Measurements from ENCODE around the gene G3BP1. TPM values are rescaled to one million over a fixed set of nuclear protein-coding genes. Genes with fewer than 3 reads are reported as not detected.
"Not testable (repeated sequence)": the region's sequence is repeated elsewhere in the genome, so short reads cannot be mapped to it uniquely, and the experiment has no call there.

Gene G3BP1
- polyA plus RNA-seq, 3 donors: 10.6 to 60.6 (median 58.8) TPM

DNA sequence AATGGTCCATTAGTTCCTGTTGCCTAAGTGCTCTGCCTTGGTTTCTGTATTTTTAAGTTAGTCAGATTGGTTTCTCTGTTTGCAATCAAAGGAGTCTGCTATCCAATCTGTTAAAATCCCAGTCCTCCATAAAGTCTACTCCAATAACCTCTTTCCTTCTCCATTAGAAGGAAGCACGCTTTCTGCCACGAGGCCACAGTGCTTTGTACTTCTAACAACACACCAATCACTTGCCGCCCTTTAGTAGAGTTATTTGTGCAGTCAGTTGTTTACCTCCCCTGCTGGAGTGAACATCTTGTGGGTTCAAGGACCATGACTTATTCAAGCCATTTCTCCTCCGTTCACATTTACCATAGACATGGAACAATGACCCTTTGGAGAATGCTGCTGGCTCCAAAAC, 83.9 kb downstream of the G3BP1 start:
- Mint-ChIP-seq H3K4me3 (no peak overlapping the region), H3K36me3 (no peaks in the 10 kb centered on the region), H3K9me3 (peaks cover 0 to 2% (median 0%) of the 10 kb centered on the region in 7 donors), H3K27ac (no peak overlapping the region), H3K4me1 (no peaks in the 10 kb centered on the region), H3K27me3 (ENCODE audit: low read depth in 3 of 3) (no peaks in the 10 kb centered on the region)
- intact Hi-C loops (cut with micrococcal nuclease): no loop called here
- Histone ChIP-seq H3K4me1 (ENCODE audit: control insufficient read depth in 1 of 2, insufficient read depth in 2 of 2, low read length in 2 of 2) (no peaks in the 10 kb centered on the region), H3K79me2 (ENCODE audit: insufficient read depth, low read length) (no peaks in the 10 kb centered on the region), H4K20me1 (ENCODE audit: insufficient read depth, low read length) (no peaks in the 10 kb centered on the region), H3K27me3 (ENCODE audit: control insufficient read depth in 2 of 2, insufficient read depth in 2 of 2, low read length in 2 of 2) (no peaks in the 10 kb centered on the region), H3K4me3 (replicated peaks in 1 of 3; ENCODE audit: low read depth in 2 of 3, low read length in 3 of 3) (no peak overlapping the region), H3K4me2 (replicated peaks; ENCODE audit: extremely low read depth, low read length, poor library complexity, severe bottlenecking) (no peak overlapping the region), H3K27ac (ENCODE audit: low read depth in 1 of 2, low read length in 2 of 2) (no peak overlapping the region), H3K9me3 (replicated peaks in 1 of 2; ENCODE audit: control insufficient read depth in 1 of 2, insufficient read depth in 1 of 2, low read length in 2 of 2) (no peaks in the 10 kb centered on the region), H3K36me3 (replicated peaks in 1 of 2; ENCODE audit: control insufficient read depth in 1 of 2, insufficient read depth in 2 of 2, low read length in 2 of 2) (no peaks in the 10 kb centered on the region), H2AFZ (ENCODE audit: insufficient read depth, low read depth, low read length, poor library complexity, severe bottlenecking) (no peak overlapping the region), H3K9ac (ENCODE audit: insufficient read depth, low read length, poor library complexity, severe bottlenecking) (no peak overlapping the region)
- TF ChIP-seq, protein P1, sequence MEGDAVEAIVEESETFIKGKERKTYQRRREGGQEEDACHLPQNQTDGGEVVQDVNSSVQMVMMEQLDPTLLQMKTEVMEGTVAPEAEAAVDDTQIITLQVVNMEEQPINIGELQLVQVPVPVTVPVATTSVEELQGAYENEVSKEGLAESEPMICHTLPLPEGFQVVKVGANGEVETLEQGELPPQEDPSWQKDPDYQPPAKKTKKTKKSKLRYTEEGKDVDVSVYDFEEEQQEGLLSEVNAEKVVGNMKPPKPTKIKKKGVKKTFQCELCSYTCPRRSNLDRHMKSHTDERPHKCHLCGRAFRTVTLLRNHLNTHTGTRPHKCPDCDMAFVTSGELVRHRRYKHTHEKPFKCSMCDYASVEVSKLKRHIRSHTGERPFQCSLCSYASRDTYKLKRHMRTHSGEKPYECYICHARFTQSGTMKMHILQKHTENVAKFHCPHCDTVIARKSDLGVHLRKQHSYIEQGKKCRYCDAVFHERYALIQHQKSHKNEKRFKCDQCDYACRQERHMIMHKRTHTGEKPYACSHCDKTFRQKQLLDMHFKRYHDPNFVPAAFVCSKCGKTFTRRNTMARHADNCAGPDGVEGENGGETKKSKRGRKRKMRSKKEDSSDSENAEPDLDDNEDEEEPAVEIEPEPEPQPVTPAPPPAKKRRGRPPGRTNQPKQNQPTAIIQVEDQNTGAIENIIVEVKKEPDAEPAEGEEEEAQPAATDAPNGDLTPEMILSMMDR (IDR thresholded peaks at IDR 0.05): no peak
- WGBS (ENCODE audit: insufficient coverage): no CpG with 5 or more reads among the region's 4 CpGs
- DNase-seq: no peak

DNA sequence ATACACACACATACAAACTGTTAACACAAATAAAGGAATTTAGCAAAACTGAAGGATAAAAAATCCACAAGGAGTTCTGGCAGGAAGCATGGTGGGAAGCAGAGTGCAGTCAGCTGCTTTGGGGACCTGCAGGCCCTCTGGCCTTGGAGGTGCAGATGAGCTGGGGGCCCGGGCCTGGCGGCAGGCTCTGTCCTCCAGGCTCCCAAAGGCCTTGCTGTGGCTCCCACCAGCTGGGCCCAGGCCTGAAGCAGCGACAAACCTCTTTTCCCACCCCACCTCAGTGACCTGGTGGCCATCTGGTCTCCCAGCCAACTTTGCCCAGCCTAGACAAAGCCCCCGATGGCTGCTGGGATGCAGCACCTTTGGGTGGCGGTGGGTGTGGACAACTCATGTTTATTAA, 85.1 kb downstream of the G3BP1 start:
- Mint-ChIP-seq H3K27ac (no peak overlapping the region), H3K36me3 (no peaks in the 10 kb centered on the region), H3K27me3 (ENCODE audit: low read depth in 3 of 3) (peaks cover 0 to 2% (median 2%) of the 10 kb centered on the region in 3 donors), H3K4me3 (no peak overlapping the region), H3K9me3 (peaks cover 0 to 2% (median 2%) of the 10 kb centered on the region in 7 donors), H3K4me1 (no peaks in the 10 kb centered on the region)
- Histone ChIP-seq H3K79me2 (ENCODE audit: insufficient read depth, low read length) (no peaks in the 10 kb centered on the region), H3K36me3 (replicated peaks in 1 of 2; ENCODE audit: control insufficient read depth in 1 of 2, insufficient read depth in 2 of 2, low read length in 2 of 2) (no peaks in the 10 kb centered on the region), H4K20me1 (ENCODE audit: insufficient read depth, low read length) (no peaks in the 10 kb centered on the region), H2AFZ (ENCODE audit: insufficient read depth, low read depth, low read length, poor library complexity, severe bottlenecking) (no peak overlapping the region), H3K27ac (ENCODE audit: low read depth in 1 of 2, low read length in 2 of 2) (no peak overlapping the region), H3K4me2 (replicated peaks; ENCODE audit: extremely low read depth, low read length, poor library complexity, severe bottlenecking) (no peak overlapping the region), H3K27me3 (ENCODE audit: control insufficient read depth in 2 of 2, insufficient read depth in 2 of 2, low read length in 2 of 2) (no peaks in the 10 kb centered on the region), H3K9ac (ENCODE audit: insufficient read depth, low read length, poor library complexity, severe bottlenecking) (no peak overlapping the region), H3K4me1 (ENCODE audit: control insufficient read depth in 1 of 2, insufficient read depth in 2 of 2, low read length in 2 of 2) (no peaks in the 10 kb centered on the region), H3K9me3 (replicated peaks in 1 of 2; ENCODE audit: control insufficient read depth in 1 of 2, insufficient read depth in 1 of 2, low read length in 2 of 2) (no peaks in the 10 kb centered on the region), H3K4me3 (replicated peaks in 1 of 3; ENCODE audit: low read depth in 2 of 3, low read length in 3 of 3) (no peak overlapping the region)
- TF ChIP-seq, protein P1 (IDR thresholded peaks at IDR 0.05): no peak
- WGBS (ENCODE audit: insufficient coverage): 96% methylated on average over 3 of the region's 5 CpGs
- intact Hi-C loops (cut with micrococcal nuclease): no loop called here
- DNase-seq: no peak

DNA sequence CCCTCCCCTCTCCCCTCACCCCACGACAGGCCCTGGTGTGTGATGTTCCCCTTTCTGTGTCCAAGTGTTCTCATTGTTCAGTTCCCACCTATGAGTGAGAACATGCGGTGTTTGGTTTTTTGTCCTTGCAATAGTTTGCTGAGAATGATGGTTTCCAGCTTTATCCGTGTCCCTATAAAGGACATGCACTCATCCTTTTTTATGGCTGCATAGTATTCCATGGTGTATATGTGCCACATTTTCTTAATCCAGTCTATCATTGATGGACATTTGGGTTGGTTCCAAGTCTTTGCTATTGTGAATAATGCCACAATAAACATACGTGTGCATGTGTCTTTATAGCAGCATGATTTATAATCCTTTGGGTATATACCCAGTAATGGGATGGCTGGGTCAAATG, 89.1 kb downstream of the G3BP1 start:
- H3K36me3 ChIP-seq (replicated peaks in 1 of 2; ENCODE audit: control insufficient read depth in 1 of 2, insufficient read depth in 2 of 2, low read length in 2 of 2); H4K20me1 ChIP-seq (ENCODE audit: insufficient read depth, low read length); H3K4me3 Mint-ChIP-seq; H3K9ac ChIP-seq (ENCODE audit: insufficient read depth, low read length, poor library complexity, severe bottlenecking); H3K27ac ChIP-seq (ENCODE audit: low read depth in 1 of 2, low read length in 2 of 2); H2AFZ ChIP-seq (ENCODE audit: insufficient read depth, low read depth, low read length, poor library complexity, severe bottlenecking); DNase-seq; H3K79me2 ChIP-seq (ENCODE audit: insufficient read depth, low read length); intact Hi-C loops (cut with micrococcal nuclease); H3K27ac Mint-ChIP-seq; H3K4me3 ChIP-seq (replicated peaks in 1 of 3; ENCODE audit: low read depth in 2 of 3, low read length in 3 of 3); H3K27me3 Mint-ChIP-seq (ENCODE audit: low read depth in 3 of 3); H3K9me3 Mint-ChIP-seq; H3K4me1 ChIP-seq (ENCODE audit: control insufficient read depth in 1 of 2, insufficient read depth in 2 of 2, low read length in 2 of 2); H3K9me3 ChIP-seq (replicated peaks in 1 of 2; ENCODE audit: control insufficient read depth in 1 of 2, insufficient read depth in 1 of 2, low read length in 2 of 2); H3K4me2 ChIP-seq (replicated peaks; ENCODE audit: extremely low read depth, low read length, poor library complexity, severe bottlenecking); H3K27me3 ChIP-seq (ENCODE audit: control insufficient read depth in 2 of 2, insufficient read depth in 2 of 2, low read length in 2 of 2); H3K36me3 Mint-ChIP-seq; H3K4me1 Mint-ChIP-seq: not testable (repeated sequence)
- no CpG with 5 or more reads among the region's 4 CpGs for WGBS (ENCODE audit: insufficient coverage)

Data from CD14-positive monocyte (primary cell).